HG03139 (cell line): ENCODE data around the gene CACNA1D.

Source experiments
- ATAC-seq: cut with Tn5 transposase; IDR thresholded peaks from one replicate; pipeline ENCODE4 v1.9.1; 2021; ENCODE audit not compliant: unreplicated experiment

CACNA1D gene

GRCh38 chr3:53682807-53683206, 188.4 kb downstream of the CACNA1D start:
- ATAC-seq: no peak

GRCh38 chr3:53688066-53688465, 193.7 kb downstream of the CACNA1D start:
- no peak for ATAC-seq

- no peak for ATAC-seq
Measured at GRCh38 chr3:53688989-53689388, 194.6 kb downstream of the CACNA1D start.

GRCh38 chr3:53689681-53690080, 195.3 kb downstream of the CACNA1D start:
- no peak for ATAC-seq

GRCh38 chr3:53690521-53690920, 196.1 kb downstream of the CACNA1D start:
- ATAC-seq: no peak

GRCh38 chr3:53691349-53691748, 196.9 kb downstream of the CACNA1D start:
- no peak for ATAC-seq

GRCh38 chr3:53691885-53692284, 197.5 kb downstream of the CACNA1D start:
- ATAC-seq: no peak

GRCh38 chr3:53693451-53693850, 199.0 kb downstream of the CACNA1D start:
- ATAC-seq: no peak

- no peak for ATAC-seq
Measured at GRCh38 chr3:53694046-53694445, 199.6 kb downstream of the CACNA1D start.

GRCh38 chr3:53694666-53695323, 200.4 kb downstream of the CACNA1D start:
- no peak for ATAC-seq

GRCh38 chr3:53695324-53695690, 200.9 kb downstream of the CACNA1D start:
- ATAC-seq: no peak

- no peak for ATAC-seq
Measured at GRCh38 chr3:53696401-53697172, 202.2 kb downstream of the CACNA1D start.

GRCh38 chr3:53700441-53700840, 206.0 kb downstream of the CACNA1D start:
- no peak for ATAC-seq

- ATAC-seq: no peak
Measured at GRCh38 chr3:53702776-53703530, 208.5 kb downstream of the CACNA1D start.

- ATAC-seq: no peak
Measured at GRCh38 chr3:53703630-53704362, 209.4 kb downstream of the CACNA1D start.

- ATAC-seq: no peak
Measured at GRCh38 chr3:53704363-53704725, 209.9 kb downstream of the CACNA1D start.

- no peak for ATAC-seq
Measured at GRCh38 chr3:53705024-53705745, 210.8 kb downstream of the CACNA1D start.

- ATAC-seq: no peak
Measured at GRCh38 chr3:53705774-53706173, 211.4 kb downstream of the CACNA1D start.

- ATAC-seq: no peak
Measured at GRCh38 chr3:53707222-53707621, 212.8 kb downstream of the CACNA1D start.

GRCh38 chr3:53708001-53708621, 213.7 kb downstream of the CACNA1D start:
- ATAC-seq: no peak
